GM21786 (cell line): ENCODE results near the gene IL17RA.

ENCODE experiments used
- ATAC-seq: cut with Tn5 transposase; IDR thresholded peaks from one replicate; pipeline ENCODE4 v1.9.1; 2021; ENCODE audit not compliant: unreplicated experiment

IL17RA gene, protein sequence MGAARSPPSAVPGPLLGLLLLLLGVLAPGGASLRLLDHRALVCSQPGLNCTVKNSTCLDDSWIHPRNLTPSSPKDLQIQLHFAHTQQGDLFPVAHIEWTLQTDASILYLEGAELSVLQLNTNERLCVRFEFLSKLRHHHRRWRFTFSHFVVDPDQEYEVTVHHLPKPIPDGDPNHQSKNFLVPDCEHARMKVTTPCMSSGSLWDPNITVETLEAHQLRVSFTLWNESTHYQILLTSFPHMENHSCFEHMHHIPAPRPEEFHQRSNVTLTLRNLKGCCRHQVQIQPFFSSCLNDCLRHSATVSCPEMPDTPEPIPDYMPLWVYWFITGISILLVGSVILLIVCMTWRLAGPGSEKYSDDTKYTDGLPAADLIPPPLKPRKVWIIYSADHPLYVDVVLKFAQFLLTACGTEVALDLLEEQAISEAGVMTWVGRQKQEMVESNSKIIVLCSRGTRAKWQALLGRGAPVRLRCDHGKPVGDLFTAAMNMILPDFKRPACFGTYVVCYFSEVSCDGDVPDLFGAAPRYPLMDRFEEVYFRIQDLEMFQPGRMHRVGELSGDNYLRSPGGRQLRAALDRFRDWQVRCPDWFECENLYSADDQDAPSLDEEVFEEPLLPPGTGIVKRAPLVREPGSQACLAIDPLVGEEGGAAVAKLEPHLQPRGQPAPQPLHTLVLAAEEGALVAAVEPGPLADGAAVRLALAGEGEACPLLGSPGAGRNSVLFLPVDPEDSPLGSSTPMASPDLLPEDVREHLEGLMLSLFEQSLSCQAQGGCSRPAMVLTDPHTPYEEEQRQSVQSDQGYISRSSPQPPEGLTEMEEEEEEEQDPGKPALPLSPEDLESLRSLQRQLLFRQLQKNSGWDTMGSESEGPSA

DNA sequence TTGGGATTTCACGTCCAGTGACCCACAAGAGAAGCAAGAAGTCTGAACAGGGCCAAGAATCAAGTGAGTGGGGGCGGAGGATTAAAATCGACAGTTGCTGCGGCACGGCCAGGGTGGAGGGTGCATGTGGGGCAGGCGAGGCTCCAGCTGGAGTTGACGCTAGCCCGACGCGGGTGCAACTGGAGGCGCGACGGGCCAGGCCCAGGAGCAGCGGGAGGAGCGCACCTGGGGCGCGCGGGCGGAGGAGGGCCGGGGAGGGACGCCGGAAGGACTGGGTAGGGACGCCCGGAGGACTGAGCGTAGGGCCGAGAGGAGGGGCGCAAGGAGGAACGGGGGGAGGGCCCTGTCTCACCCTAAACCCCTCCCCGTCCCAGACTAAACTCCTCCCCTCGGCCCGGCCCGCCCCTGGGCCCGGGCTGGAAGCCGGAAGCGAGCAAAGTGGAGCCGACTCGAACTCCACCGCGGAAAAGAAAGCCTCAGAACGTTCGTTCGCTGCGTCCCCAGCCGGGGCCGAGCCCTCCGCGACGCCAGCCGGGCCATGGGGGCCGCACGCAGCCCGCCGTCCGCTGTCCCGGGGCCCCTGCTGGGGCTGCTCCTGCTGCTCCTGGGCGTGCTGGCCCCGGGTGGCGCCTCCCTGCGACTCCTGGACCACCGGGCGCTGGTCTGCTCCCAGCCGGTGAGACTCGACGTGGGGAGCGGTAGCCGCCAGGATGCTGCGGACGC, at the start of gene IL17RA:
Gene IL17RA, plus strand, starts transcription at position 447 of the 723 bp plus-strand sequence. Its CDS starts 92 bp downstream, at position 539.
- ATAC-seq, result peak; percentile 91

DNA sequence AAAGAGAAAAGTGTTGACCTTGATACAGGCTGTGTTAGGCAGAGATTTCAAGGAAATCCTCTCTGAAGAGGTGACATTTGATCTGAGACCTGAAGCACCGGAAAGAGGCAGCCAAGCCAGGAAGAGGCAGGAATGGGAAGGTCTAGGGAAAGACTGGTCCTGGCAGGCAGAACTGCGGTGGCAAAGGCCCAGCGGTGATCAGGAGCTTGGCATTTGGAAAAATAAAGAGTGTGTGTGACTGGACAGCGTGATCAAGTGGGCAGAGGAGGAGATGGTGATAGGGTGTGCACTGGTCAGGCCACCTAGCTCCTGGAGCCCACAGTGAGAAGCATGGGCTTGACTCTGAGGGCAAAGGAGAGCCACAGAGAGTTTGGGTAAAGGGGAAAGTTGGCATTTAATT, 49.6 kb upstream of the IL17RA start:
- ATAC-seq, result no peak

DNA sequence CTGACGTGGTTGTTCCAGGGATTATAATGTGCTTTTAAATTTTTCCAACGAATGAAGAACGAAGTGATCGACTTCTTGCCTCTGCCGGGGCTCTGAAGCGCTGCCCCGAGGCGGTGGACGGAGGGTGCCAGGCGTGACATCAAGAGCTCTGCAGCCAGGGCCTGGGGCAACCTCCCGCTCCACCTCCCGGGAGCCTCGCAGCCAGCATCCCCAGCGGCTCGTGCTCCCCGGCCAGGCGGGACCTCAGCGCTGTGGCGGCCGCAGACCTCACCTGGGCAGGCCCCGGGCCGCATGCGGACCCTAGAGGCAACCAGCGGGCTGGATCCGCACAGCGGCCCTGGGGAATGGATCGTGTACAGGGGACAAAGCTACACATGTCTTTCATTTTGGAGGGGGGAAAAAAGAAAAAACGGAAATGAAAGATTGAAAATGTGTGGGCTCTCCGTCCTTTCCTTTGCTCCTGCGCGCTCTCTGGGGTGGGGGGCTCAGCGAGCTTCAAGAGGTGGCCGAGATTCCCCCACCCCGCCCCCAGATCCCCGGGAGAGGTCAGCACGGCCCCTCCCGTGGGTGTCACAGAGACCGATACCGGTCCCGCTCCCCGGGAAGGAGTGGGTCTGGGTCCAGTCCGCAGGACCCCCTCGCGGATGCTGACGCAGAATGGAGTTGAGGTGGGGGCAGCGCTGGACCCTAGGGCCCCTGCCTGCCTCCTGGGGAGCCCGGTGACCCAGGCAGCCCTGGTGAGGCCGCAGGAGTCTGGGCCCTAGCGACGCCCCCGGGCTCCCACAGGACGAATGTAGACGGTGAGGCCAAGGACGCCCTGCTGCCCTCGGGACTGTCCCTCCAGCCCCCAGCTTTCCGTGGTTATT, 48.6 kb upstream of the IL17RA start:
- ATAC-seq, result peak; percentile 20

DNA sequence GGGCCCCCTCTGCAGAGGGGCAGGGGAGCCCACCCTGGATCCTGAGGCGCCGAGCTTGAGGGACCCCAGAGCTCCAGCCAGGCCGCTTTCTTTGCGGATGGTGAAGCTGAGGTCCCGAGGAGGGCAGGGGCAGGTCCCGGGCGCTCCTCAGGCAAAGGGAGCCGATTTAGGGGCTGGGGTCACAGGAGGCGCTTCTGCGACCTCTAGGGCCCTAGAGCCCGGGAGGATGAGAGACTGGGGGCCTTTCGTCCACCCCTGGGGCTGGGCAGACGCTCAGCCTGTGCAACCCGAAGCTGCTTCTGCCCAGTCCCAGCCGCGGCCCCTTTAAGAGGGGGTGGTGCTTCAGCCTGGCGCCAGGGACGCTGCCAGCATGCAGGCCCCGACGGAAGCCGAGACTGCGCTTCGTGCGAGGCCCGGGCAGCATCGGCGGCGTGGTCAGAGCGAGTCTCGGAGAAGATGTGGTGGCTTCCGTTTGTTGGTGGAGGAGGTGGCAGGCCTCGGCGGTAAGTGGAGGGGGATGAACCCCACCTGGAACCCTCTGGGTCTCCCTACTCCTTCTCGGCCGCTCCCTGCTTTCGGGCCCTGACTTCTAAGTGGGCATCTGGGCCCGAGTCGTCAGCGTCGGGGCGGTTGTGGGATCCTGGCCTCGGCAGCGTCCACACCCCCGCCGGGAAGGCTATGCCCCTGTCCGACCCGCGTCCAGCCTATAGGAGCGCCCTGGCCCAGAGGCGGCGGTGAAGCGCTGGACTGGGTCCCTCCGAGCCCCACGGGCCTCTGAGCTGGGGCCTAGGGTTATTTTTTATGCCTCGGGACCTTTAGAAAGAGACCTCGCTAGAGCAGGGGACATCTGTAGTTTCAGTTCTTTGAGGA, 47.7 kb upstream of the IL17RA start:
- ATAC-seq, result peak; percentile 76

DNA sequence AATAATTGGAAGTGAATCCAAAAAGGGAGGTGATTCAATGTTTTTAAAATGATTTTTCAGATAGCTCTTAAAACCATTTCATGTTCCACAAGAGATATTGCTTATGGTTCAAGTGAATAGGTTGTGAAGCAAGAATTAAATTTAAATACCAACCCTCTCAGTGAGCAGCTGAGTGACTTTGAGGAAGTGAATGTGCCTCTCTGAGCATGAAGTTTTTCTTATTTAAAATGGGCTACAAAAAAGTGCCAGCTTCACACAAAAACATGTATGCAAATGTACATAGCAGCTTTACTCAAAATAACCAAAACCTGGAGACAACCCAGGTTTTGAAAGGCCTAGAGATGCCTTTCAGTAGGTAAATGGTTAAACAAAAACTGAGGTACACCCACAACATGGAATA, 41.3 kb upstream of the IL17RA start:
- no peak for ATAC-seq

DNA sequence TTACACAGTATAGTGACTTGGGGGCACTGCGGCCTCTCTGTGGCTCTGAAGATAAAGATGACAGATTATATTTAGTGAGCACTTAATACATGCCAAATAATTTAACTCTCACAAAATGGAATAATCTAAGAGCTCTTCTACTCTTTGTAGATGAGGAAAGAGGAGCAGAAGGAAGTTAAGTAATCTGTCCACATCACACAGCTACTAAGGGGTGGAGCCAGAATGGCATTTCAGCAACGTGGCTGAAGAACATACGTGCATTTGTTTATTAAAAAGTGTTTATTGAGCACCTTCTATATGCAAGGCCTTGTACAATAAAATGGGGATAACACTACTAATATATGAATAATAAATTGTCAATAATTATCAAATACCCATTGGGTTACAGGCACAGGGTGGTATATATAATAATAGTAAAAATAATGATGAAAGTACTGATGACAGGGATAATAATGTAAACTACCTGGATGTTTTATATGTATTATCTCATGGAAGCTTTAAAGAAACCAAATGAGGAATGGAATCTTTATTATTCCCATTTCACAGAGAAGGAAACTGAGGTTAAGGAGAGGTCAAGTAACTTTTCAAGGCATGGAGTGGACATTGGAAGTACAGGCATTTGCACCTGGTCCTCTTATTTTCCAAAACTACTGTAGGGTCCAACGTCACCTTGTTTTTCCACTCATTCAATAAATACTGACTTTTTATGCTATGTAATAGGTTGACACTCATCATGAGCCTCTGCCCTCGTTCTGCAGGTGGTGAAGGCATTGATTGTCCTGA, 38.0 kb upstream of the IL17RA start:
- ATAC-seq, result no peak

DNA sequence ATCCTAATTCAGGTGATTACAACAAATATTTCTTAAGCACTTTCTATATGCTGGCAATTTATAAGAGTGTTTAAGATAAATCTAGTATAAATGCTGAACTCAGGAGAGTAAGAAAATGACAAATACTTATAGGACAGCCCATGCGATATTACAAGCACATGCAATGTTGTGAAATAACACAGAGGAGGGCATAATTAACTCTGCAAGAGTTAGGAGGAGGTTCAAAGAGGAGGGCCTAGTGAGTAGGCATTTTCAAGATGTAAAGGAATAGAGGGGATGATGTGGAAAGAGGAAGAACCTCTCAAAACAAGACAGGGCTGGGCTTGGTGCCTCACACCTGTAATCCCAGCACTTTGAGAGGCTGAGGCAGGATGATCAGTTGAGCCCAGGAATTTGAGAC, 37.1 kb upstream of the IL17RA start:
- no peak for ATAC-seq

DNA sequence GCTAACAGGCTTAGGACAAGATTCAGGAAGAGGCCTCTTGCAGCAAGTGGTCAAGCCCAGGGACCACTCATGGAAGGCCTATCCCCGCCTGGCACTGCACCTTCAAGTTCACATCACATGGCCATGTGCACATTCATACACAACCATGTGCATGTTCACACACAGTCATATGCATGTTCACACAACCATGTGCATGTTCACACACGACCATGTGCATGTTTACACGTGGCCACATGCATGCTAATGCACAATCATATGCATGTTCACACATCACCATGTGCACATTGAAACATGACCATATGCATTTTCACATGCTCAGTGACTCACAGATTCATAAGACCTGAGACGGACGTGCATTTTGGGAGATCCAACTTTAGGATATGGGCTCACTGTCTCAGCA, 28.7 kb upstream of the IL17RA start:
- no peak for ATAC-seq

DNA sequence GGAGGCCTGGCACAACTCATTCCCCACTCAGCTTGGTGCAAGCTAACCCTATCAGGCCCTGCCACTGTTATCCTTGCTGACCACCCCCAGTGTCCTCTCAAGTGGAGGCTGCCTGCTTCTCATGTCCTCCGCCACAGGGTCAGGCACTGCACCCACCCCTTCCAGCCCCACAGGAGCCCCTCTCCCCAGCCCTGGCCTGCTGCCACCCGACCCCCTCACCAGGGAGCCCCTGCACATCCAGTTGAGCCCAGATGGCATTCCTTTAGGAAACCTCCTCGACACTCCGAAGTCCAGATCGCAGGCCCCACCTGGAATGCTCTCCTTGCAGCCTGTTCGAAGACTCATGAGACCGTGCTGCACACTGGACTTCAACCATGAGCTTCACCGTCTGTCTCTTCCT, 28.0 kb upstream of the IL17RA start:
- no peak for ATAC-seq

DNA sequence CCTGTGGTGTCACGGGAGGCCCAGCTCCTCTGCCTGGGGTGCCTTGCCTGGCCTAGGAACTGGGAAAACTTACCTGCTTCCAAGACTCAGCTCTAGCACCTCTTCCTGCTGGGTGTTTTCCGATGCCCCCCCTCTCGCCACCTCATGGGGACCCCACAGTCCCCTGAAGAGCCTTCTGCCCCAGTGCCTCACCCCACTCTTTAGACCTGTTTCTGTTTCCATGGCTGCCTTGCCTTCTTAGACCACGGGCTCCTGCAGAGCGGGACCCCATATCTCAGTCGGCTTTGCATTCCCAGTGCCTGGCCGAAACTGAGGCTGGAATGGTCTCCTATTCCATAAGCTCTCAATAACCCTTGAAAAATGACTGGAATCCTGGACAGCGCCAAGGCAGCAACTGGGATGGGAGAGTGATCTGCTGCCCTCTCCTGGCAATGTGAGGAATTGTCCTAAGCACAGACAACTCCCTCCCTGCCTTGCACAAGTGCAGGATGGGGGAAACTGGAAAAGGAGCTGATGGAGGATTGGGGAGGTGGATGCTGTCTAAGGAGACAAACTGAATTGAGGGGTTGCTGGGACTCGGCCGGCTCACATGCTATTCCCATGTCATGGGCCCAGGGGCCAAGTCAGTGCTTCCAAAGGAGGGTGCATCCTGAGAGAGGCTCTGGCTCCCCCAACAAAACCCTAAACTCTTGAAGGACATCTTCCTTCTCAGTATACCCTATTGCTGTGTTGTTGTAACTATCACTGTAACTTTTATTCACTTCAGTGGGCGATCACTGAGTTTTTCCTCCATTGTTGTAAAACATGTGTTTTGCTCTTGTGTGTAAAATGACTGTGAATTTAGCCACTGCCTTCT, 26.6 kb upstream of the IL17RA start:
- ATAC-seq, result no peak

DNA sequence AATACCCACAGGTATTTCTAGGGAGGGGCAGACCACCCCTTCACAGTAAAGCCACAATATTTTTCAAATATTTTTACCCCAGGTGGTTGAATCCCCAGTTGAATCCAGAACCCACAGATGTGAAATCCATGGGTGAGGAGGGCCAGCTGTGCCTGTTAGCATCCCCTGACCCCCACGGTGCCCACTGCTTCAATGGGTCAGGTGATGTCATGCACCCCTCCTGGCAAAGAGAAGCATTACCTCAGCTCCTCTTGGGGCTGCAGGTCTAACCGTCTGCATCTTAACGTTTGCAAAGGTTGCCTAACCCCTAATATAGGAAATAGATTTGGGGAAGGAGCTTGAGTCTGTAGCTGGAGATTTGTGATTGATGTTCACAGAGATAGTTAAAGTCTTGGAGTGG, 24.7 kb upstream of the IL17RA start:
- no peak for ATAC-seq

DNA sequence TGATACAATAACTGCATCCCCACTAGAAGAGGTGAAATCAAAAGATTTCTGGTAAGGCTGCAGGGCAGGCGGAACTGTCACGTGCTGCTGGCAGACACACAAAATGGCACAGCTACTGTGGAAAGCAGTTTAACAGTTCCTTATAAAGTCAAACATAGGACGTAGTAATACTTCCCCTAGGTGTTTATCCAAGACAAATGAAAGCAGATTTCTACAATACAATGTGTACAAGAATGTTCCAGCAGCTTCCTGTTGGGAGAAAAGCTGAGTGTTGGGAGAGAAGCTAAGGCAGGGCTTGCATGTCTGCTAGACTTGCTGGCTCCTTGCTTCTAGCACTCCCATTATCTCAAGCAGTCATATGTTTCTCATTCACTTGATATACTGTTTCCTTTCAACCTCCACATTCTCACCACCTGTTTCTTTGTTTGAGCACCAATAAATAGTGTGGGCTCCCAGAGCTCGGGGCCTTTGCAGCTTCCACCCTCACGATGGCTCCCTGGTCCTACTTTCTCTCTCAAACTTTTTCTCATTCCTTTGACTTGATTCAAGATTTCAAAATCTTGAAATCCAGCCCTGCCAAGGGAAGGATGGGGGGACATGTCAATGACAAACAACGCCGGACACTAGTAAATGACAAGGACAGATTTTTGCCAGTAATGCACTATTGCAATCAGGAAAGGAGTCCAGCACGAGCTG, 21.2 kb upstream of the IL17RA start:
- no peak for ATAC-seq

DNA sequence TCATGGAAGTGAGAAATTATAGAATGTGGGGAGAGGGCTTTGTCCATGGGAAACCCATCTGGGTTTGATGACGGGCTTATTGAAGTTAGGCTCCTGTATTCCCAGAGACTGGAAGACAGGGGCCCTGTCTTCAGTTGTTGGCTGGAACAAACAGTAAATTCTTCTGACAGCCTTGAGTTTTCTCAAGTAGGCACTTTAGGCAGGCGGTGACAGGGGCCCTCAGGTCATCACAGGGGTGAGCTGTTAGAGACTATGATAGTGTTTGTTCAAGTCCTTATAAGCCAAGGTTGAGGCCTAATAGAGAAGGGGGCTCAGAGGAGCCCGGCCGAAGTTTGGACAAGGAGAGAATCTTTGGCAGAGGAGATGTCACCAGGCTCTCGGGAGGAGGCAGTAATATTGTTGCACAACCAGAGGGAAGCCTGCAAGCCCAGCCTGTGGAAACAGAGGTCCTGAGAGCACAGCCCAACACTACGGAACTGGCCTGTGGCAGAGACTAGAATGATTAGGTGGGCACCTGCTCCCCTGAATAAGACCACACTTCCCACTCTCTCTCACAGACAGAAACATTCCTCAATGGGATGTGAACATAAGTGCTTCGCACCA, 20.2 kb upstream of the IL17RA start:
- ATAC-seq, result no peak

DNA sequence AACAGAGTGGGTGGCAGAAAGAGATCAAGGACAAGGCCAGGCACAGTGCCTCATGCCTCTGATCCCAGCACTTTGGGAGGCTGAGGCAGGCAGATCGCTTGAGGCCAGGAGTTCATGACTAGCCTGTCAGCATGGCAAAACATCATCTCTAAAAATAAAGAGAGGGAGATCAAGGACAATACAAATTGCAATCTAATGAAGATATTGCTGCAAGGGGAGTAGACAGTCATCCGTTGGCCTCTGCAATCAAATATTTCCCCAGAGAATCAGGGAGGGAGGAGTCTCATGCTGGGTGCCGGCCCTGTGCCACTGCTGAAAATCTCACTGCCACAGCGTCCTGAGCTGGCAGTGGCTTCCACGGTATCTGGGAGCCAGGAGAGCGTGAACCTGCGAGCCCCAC, 19.4 kb upstream of the IL17RA start:
- ATAC-seq, result no peak

DNA sequence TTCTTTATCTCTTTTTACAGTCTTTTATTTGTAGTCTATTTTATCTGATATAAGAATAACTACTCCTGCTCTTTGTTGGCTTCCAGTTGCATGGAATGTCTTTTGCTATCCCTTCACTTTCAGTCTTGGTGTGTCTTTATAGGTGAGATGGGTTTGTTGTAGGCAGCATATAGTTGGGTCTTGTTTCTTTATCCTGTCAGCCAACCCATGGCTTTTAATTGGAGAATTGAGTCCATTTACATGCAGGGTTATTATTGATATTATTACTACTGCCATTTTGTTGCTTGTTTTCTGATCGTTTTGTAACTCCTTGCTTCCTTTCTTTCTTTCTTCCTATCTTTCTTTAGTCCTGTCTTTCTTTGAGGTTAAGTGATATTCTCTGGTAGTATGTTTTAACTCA, 11.9 kb upstream of the IL17RA start:
- ATAC-seq, result no peak

DNA sequence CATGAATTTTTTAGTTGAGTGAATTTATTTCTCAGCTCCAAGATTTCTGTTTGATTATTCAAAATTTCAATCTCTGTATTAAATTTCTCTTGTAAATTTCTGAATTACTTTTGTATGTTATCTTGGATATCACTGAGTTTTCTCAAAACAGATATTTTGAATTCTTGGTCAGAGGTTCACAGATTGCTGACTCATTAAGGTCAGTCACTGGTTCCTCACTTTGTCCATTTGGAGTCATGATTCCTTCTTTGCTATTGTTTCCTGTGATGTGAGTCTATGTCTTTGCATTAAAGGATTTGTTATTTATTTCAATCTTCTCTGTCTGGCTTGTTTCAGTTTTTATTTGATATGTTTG, 10.2 kb upstream of the IL17RA start:
- no peak for ATAC-seq

DNA sequence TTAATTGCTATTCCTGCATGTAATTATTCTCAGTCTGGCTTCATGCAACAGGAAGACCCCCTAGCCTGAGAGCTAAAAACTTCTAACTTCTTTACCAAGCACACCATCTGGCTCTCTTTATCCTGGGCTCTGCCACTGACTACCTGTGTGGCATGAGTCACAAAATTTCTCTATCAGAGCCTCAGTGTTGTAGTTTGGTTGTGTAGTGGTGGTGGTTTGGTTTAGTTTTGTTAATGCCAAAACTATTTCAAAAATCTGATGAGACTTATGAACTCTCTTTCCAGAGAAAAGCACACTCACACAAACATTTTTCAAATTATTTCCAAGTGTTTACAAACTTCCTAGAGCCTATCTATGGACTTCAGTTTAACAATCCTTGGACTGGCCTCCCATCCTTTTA, 7.5 kb upstream of the IL17RA start:
- no peak for ATAC-seq
